CD14-positive monocyte (primary cell): ENCODE measurements around the gene AGPAT2. TPM values are rescaled to one million over a fixed set of nuclear protein-coding genes. Genes with fewer than 3 reads are reported as not detected.

Experiments
- DNase-seq, 3 donors: peaks; one replicate each; pipeline ENCODE4 v3.0.0-alpha.2; 2011 to 2022
- H2AFZ ChIP-seq: 2 replicates; pipeline ENCODE4 v1.6.0; 2012; ENCODE audit warnings: mild to moderate bottlenecking, low read depth, low read length, inconsistent platforms; ENCODE audit not compliant: insufficient read depth, poor library complexity, severe bottlenecking
- H3K27ac ChIP-seq, 2 donors: 1 replicate in 1 of 2; 2 replicates in 1 of 2; pipeline ENCODE4 v1.5.1; 2012 to 2013; ENCODE audit warnings: low read length in 2 of 2, control low read depth in 1 of 2, inconsistent platforms in 1 of 2, low read depth in 1 of 2, mild to moderate bottlenecking in 1 of 2
- H3K27me3 ChIP-seq, 2 donors: one replicate each; pipeline versions ENCODE4 v1.6.0 to v1.6.1; 2011 to 2013; ENCODE audit warnings: low read length in 2 of 2; ENCODE audit not compliant: control insufficient read depth in 2 of 2, insufficient read depth in 2 of 2
- H3K36me3 ChIP-seq, 2 donors: replicated peaks in 1 of 2; 1 replicate in 1 of 2; 2 replicates in 1 of 2; pipeline versions ENCODE4 v1.5.1 to v1.6.1; 2012 to 2013; ENCODE audit warnings: low read length in 2 of 2, control low read depth in 1 of 2, inconsistent platforms in 1 of 2, mild to moderate bottlenecking in 1 of 2; ENCODE audit not compliant: insufficient read depth in 2 of 2, control insufficient read depth in 1 of 2
- H3K4me1 ChIP-seq, 2 donors: 1 replicate in 1 of 2; 2 replicates in 1 of 2; pipeline versions ENCODE4 v1.5.1 to v1.6.1; 2012 to 2013; ENCODE audit warnings: low read length in 2 of 2, control low read depth in 1 of 2, inconsistent platforms in 1 of 2, mild to moderate bottlenecking in 1 of 2, moderate library complexity in 1 of 2; ENCODE audit not compliant: insufficient read depth in 2 of 2, control insufficient read depth in 1 of 2
- H3K4me2 ChIP-seq: replicated peaks from 2 replicates; pipeline ENCODE3; 2012; ENCODE audit warnings: low read length, moderate library complexity, mild to moderate bottlenecking; ENCODE audit not compliant: poor library complexity, severe bottlenecking; ENCODE audit errors: extremely low read depth
- H3K4me3 ChIP-seq, 3 experiments: fragments of 200-600 bp in 1 of 3; sonication (generic) in 1 of 3; replicated peaks in 1 of 3; 1 replicate in 2 of 3; 2 replicates in 1 of 3; pipeline ENCODE4 v1.5.1; 2011 to 2013; ENCODE audit warnings: low read length in 3 of 3, mild to moderate bottlenecking in 3 of 3, control low read depth in 2 of 3, low read depth in 2 of 3, inconsistent platforms in 1 of 3, moderate library complexity in 1 of 3
- H3K79me2 ChIP-seq: 2 replicates; pipeline ENCODE4 v1.6.0; 2012; ENCODE audit warnings: mild to moderate bottlenecking, control low read depth, inconsistent platforms, low read length, moderate library complexity; ENCODE audit not compliant: insufficient read depth
- H3K9ac ChIP-seq: 2 replicates; pipeline ENCODE4 v1.6.0; 2017; ENCODE audit warnings: low read length, mild to moderate bottlenecking; ENCODE audit not compliant: insufficient read depth, poor library complexity, severe bottlenecking
- H3K9me3 ChIP-seq, 2 donors: replicated peaks in 1 of 2; 1 replicate in 1 of 2; 2 replicates in 1 of 2; pipeline versions ENCODE4 v1.5.1 to v1.6.1; 2012 to 2013; ENCODE audit warnings: low read length in 2 of 2, control low read depth in 1 of 2; ENCODE audit not compliant: control insufficient read depth in 1 of 2, insufficient read depth in 1 of 2
- H4K20me1 ChIP-seq: 2 replicates; pipeline ENCODE4 v1.6.0; 2012; ENCODE audit warnings: mild to moderate bottlenecking, low read length, control low read depth, moderate library complexity; ENCODE audit not compliant: insufficient read depth
- H3K27ac Mint-ChIP-seq, 7 donors: one replicate each; pipeline ENCODE4 v1.8.0; 2020; ENCODE audit warnings: mild to moderate bottlenecking in 7 of 7, mixed read lengths in 7 of 7, moderate library complexity in 6 of 7, inconsistent platforms in 2 of 7
- H3K27me3 Mint-ChIP-seq, 3 donors: one replicate each; pipeline ENCODE4 v1.8.0; 2021 to 2022; ENCODE audit warnings: low read depth in 3 of 3, mild to moderate bottlenecking in 3 of 3, mixed read lengths in 3 of 3, moderate library complexity in 3 of 3, inconsistent platforms in 1 of 3
- H3K36me3 Mint-ChIP-seq, 2 donors: one replicate each; pipeline ENCODE4 v1.8.0; 2020; ENCODE audit warnings: mixed read lengths in 2 of 2, inconsistent platforms in 1 of 2, mild to moderate bottlenecking in 1 of 2
- H3K4me1 Mint-ChIP-seq: one replicate; pipeline ENCODE4 v1.8.0; 2020; ENCODE audit warnings: mild to moderate bottlenecking, mixed read lengths
- H3K4me3 Mint-ChIP-seq, 2 donors: one replicate each; pipeline ENCODE4 v1.8.0; 2020; ENCODE audit warnings: mild to moderate bottlenecking in 2 of 2, mixed read lengths in 2 of 2, moderate library complexity in 1 of 2
- H3K9me3 Mint-ChIP-seq, 7 donors: one replicate each; pipeline ENCODE4 v1.8.0; 2020 to 2022; ENCODE audit warnings: mixed read lengths in 7 of 7, mild to moderate bottlenecking in 6 of 7, moderate library complexity in 6 of 7, inconsistent platforms in 2 of 7
- CTCF ChIP-seq: fragments of 200-600 bp; IDR thresholded peaks from one replicate; pipeline ENCODE4 v1.8.0; 2022; ENCODE audit warnings: antibody characterized with exemption, mild to moderate bottlenecking
- WGBS: methylation state at CpG from one replicate; pipeline ENCODE4 v1.1.5; 2013; ENCODE audit warnings: missing lambda C conversion rate; ENCODE audit not compliant: insufficient coverage; 5-methylcytosine and 5-hydroxymethylcytosine counted together
- intact Hi-C, 2 donors: fragments of 100-400 bp; cut with micrococcal nuclease; formaldehyde crosslinking; loops; one replicate each; pipeline versions ENCODE4 v1.15.0 to v1.15.1; 2023
- polyA plus RNA-seq, 3 donors: library from polyadenylated mRNA; depleted of rRNA in 1 of 3; unstranded in 2 of 3; stranded (reverse) in 1 of 3; fragments of 300-500 nt in 2 of 3; fragments of >200 nt in 1 of 3; fragmentation: Illumina TruSeq in 2 of 3; gene quantifications; 1 replicate in 2 of 3; 2 replicates in 1 of 3; pipeline ENCODE4 v1.2.3, GENCODE V29; 2012 to 2021

Gene AGPAT2
- polyA plus RNA-seq, 3 donors: 80.1 to 139 (median 116) TPM

- Histone ChIP-seq H3K9ac (no peak overlapping the region), H2AFZ (no peak overlapping the region), H4K20me1 (peaks cover 51% of the 10 kb centered on the region), H3K27me3 (peaks cover 8 to 31% of the 10 kb centered on the region in 2 donors), H3K9me3 (no peaks in the 10 kb centered on the region), H3K27ac (no peak overlapping the region), H3K4me3 (no peak overlapping the region), H3K79me2 (no peaks in the 10 kb centered on the region), H3K36me3 (peaks cover 35 to 41% of the 10 kb centered on the region in 2 donors), H3K4me2 (no peak overlapping the region), H3K4me1 (peaks cover 0 to 4% of the 10 kb centered on the region in 2 donors)
- Mint-ChIP-seq H3K27me3 (peaks cover 21 to 37% (median 25%) of the 10 kb centered on the region in 3 donors), H3K4me3 (no peak overlapping the region), H3K36me3 (peaks cover 13 to 30% of the 10 kb centered on the region in 2 donors), H3K27ac (no peak overlapping the region), H3K4me1 (no peaks in the 10 kb centered on the region), H3K9me3 (no peaks in the 10 kb centered on the region)
- intact Hi-C loops: no loop called here
- peak in 1 of 3 donors; percentile 21 for DNase-seq
- WGBS: 65% methylated on average over 27 of the region's 27 CpGs
- peak; percentile 94 for TF ChIP-seq CTCF
These were observed 15.4 kb downstream of the AGPAT2 start for GRCh38 chr9:136671646-136672430.

- H3K36me3 Mint-ChIP-seq: peaks cover 12 to 24% of the 10 kb centered on the region in 2 donors
- H4K20me1 ChIP-seq: peaks cover 45% of the 10 kb centered on the region
These were observed 16.0 kb downstream of the AGPAT2 start for GRCh38 chr9:136671254-136671614.

More at GRCh38 chr9:136671254-136671614, 16.0 kb downstream of the AGPAT2 start:
- H3K9me3 Mint-ChIP-seq: peaks cover 0 to 5% (median 0%) of the 10 kb centered on the region in 7 donors
- Histone ChIP-seq H3K27ac (no peak overlapping the region), H3K4me3 (no peak overlapping the region), H3K9ac (no peak overlapping the region), H3K79me2 (no peaks in the 10 kb centered on the region), H3K9me3 (no peaks in the 10 kb centered on the region), H2AFZ (no peak overlapping the region), H3K36me3 (peaks cover 29 to 35% of the 10 kb centered on the region in 2 donors), H3K4me1 (peaks cover 0 to 8% of the 10 kb centered on the region in 2 donors), H3K4me2 (no peak overlapping the region), H3K27me3 (peaks cover 12 to 37% of the 10 kb centered on the region in 2 donors)
- peaks cover 27 to 43% (median 31%) of the 10 kb centered on the region in 3 donors for H3K27me3 Mint-ChIP-seq
- no peak for DNase-seq
- no peak overlapping the region for H3K4me3 Mint-ChIP-seq
- WGBS: 80% methylated on average over 8 of the region's 12 CpGs
- no peak overlapping the region for H3K27ac Mint-ChIP-seq
- intact Hi-C loops: no loop called here
- no peak for TF ChIP-seq CTCF
- peaks cover 4% of the 10 kb centered on the region for H3K4me1 Mint-ChIP-seq
